Activated T-cell treated with anti-CD3 and anti-CD28 coated beads for 1 hour (primary cell): Measurements from ENCODE around the gene PCOLCE2.

ENCODE experiments used
- DNase-seq: peaks from one replicate; pipeline ENCODE4 v3.0.0-alpha.2; 2020; ENCODE audit warnings: low read depth

The PCOLCE2 gene

GRCh38 chr3:142888481-142889211 is at the start of gene PCOLCE2:
Gene PCOLCE2 (minus strand): TSS chr3:142889083. CDS start chr3:142888896, 187 bp downstream.
- no peak for DNase-seq

- DNase-seq: no peak
Observed at GRCh38 chr3:142935963-142936362, 47.1 kb upstream of the PCOLCE2 start.

GRCh38 chr3:142934887-142935269 is 46.0 kb upstream of the PCOLCE2 start:
- DNase-seq: no peak

- no peak for DNase-seq
Observed at GRCh38 chr3:142934128-142934886, 45.4 kb upstream of the PCOLCE2 start.

- no peak for DNase-seq
Observed at GRCh38 chr3:142931222-142931621, 42.3 kb upstream of the PCOLCE2 start.

- no peak for DNase-seq
Observed at GRCh38 chr3:142930463-142930862, 41.6 kb upstream of the PCOLCE2 start.

GRCh38 chr3:142929890-142930289 is 41.0 kb upstream of the PCOLCE2 start:
- DNase-seq: no peak

- no peak for DNase-seq
Observed at GRCh38 chr3:142929109-142929508, 40.2 kb upstream of the PCOLCE2 start.

GRCh38 chr3:142926368-142926944 is 37.6 kb upstream of the PCOLCE2 start:
- DNase-seq: no peak

GRCh38 chr3:142925140-142925539 is 36.3 kb upstream of the PCOLCE2 start:
- no peak for DNase-seq

GRCh38 chr3:142923694-142924093 is 34.8 kb upstream of the PCOLCE2 start:
- no peak for DNase-seq

GRCh38 chr3:142916605-142917004 is 27.7 kb upstream of the PCOLCE2 start:
- DNase-seq: no peak

- DNase-seq: no peak
Observed at GRCh38 chr3:142915636-142916035, 26.8 kb upstream of the PCOLCE2 start.

- no peak for DNase-seq
Observed at GRCh38 chr3:142914286-142914811, 25.5 kb upstream of the PCOLCE2 start.

GRCh38 chr3:142913432-142913831 is 24.5 kb upstream of the PCOLCE2 start:
- no peak for DNase-seq

- no peak for DNase-seq
Observed at GRCh38 chr3:142912402-142913172, 23.7 kb upstream of the PCOLCE2 start.

- DNase-seq: no peak
Observed at GRCh38 chr3:142910280-142910679, 21.4 kb upstream of the PCOLCE2 start.

GRCh38 chr3:142909282-142909681 is 20.4 kb upstream of the PCOLCE2 start:
- DNase-seq: no peak

GRCh38 chr3:142907996-142908395 is 19.1 kb upstream of the PCOLCE2 start:
- no peak for DNase-seq

- no peak for DNase-seq
Observed at GRCh38 chr3:142904639-142905436, 16.0 kb upstream of the PCOLCE2 start.

GRCh38 chr3:142902356-142902755 is 13.5 kb upstream of the PCOLCE2 start:
- no peak for DNase-seq
